Type B pancreatic cell (in vitro differentiated cells): Measurements from ENCODE around the gene LRMDA. TPM values are rescaled to one million over a fixed set of nuclear protein-coding genes. Genes with fewer than 3 reads are reported as not detected.
A peak's percentile ranks its signal among the peaks of the same experiment; 100 is the strongest.

ENCODE experiments used
- DNase-seq: peaks from one replicate; pipeline ENCODE4 v3.0.0; 2021; ENCODE audit warnings: mixed read lengths; ENCODE audit not compliant: unreplicated experiment; ENCODE audit errors: extremely low spot score
- H3K27ac Mint-ChIP-seq: 2 replicates; pipeline ENCODE4 v1.8.0; 2021; ENCODE audit warnings: mild to moderate bottlenecking, mixed read lengths
- H3K27me3 Mint-ChIP-seq: 2 replicates; pipeline ENCODE4 v1.8.0; 2021; ENCODE audit warnings: mixed read lengths
- H3K36me3 Mint-ChIP-seq: 2 replicates; pipeline ENCODE4 v1.8.0; 2021; ENCODE audit warnings: mixed read lengths
- H3K4me1 Mint-ChIP-seq: one replicate; pipeline ENCODE4 v1.8.0; 2021; ENCODE audit warnings: mixed read lengths; ENCODE audit not compliant: unreplicated experiment
- H3K4me3 Mint-ChIP-seq: 2 replicates; pipeline ENCODE4 v1.8.0; 2021; ENCODE audit warnings: mild to moderate bottlenecking, mixed read lengths
- H3K9me3 Mint-ChIP-seq: 2 replicates; pipeline ENCODE4 v1.8.0; 2021; ENCODE audit warnings: mixed read lengths
- total RNA-seq: library from RNA; stranded (reverse); gene quantifications from 2 replicates; pipeline ENCODE4 v1.2.1, GENCODE V29; 2021; ENCODE audit warnings: low replicate concordance
- TF ChIP-seq, protein P1 (sequence below): fragments of 200-600 bp; sonication (generic); conservative IDR thresholded peaks from 2 replicates; pipeline ENCODE4 v1.5.0; 2021; ENCODE audit warnings: antibody characterized with exemption, mild to moderate bottlenecking

The LRMDA gene
- total RNA-seq, 1 donor from 2014 or later, result 2.0 TPM

DNA sequence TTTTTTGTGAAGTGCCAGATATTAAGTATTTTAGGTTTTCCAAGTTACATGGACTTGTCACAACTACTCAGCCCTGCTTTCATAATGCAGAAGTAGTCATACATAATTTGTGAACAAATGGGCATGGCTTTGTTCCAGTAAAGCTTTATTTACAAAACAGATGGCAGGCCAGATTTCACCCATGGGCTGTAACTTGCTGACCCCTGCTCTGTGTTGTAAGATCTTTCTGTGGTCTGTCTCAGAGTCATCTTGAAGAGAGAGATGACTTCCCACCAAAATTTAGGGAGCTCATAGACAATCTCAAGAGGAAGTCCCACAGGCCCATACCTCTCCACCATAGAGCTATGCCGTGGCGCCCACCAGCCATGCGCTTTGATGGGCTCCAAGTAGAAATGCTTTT, 616.1 kb downstream of the LRMDA start:
- TF ChIP-seq, protein P1, sequence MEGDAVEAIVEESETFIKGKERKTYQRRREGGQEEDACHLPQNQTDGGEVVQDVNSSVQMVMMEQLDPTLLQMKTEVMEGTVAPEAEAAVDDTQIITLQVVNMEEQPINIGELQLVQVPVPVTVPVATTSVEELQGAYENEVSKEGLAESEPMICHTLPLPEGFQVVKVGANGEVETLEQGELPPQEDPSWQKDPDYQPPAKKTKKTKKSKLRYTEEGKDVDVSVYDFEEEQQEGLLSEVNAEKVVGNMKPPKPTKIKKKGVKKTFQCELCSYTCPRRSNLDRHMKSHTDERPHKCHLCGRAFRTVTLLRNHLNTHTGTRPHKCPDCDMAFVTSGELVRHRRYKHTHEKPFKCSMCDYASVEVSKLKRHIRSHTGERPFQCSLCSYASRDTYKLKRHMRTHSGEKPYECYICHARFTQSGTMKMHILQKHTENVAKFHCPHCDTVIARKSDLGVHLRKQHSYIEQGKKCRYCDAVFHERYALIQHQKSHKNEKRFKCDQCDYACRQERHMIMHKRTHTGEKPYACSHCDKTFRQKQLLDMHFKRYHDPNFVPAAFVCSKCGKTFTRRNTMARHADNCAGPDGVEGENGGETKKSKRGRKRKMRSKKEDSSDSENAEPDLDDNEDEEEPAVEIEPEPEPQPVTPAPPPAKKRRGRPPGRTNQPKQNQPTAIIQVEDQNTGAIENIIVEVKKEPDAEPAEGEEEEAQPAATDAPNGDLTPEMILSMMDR, result no peak
- H3K36me3 Mint-ChIP-seq, result peaks cover 4% of the 10 kb centered on the region
- no peak overlapping the region for H3K4me3 Mint-ChIP-seq
- DNase-seq, result no peak
- peaks cover 37% of the 10 kb centered on the region for H3K4me1 Mint-ChIP-seq
- H3K9me3 Mint-ChIP-seq, result peaks cover 15% of the 10 kb centered on the region
- peaks cover 58% of the 10 kb centered on the region for H3K27me3 Mint-ChIP-seq
- no peak overlapping the region for H3K27ac Mint-ChIP-seq

GRCh38 chr10:76049581-76050290, 618.3 kb downstream of the LRMDA start:
- Mint-ChIP-seq H3K9me3 (peaks cover 15% of the 10 kb centered on the region), H3K4me1 (peaks cover 48% of the 10 kb centered on the region), H3K36me3 (peaks cover 4% of the 10 kb centered on the region), H3K4me3 (no peak overlapping the region), H3K27ac (no peak overlapping the region), H3K27me3 (peaks cover 67% of the 10 kb centered on the region)
- no peak for DNase-seq
- TF ChIP-seq, protein P1, result no peak

- H3K36me3 Mint-ChIP-seq, result peaks cover 4% of the 10 kb centered on the region
- H3K27me3 Mint-ChIP-seq, result peaks cover 65% of the 10 kb centered on the region
- H3K4me1 Mint-ChIP-seq, result peaks cover 47% of the 10 kb centered on the region
- no peak overlapping the region for H3K4me3 Mint-ChIP-seq
- no peak for DNase-seq
- TF ChIP-seq, protein P1, result no peak
- H3K9me3 Mint-ChIP-seq, result peaks cover 15% of the 10 kb centered on the region
- no peak overlapping the region for H3K27ac Mint-ChIP-seq
Observed at GRCh38 chr10:76050291-76050625, 618.8 kb downstream of the LRMDA start.

GRCh38 chr10:76051007-76051936, 619.8 kb downstream of the LRMDA start:
- Mint-ChIP-seq H3K27me3 (peaks cover 55% of the 10 kb centered on the region), H3K9me3 (peaks cover 7% of the 10 kb centered on the region), H3K4me3 (peak overlapping the region; percentile 42), H3K27ac (peak overlapping the region; percentile 87), H3K4me1 (peaks cover 39% of the 10 kb centered on the region), H3K36me3 (peaks cover 4% of the 10 kb centered on the region)
- TF ChIP-seq, protein P1, result no peak
- no peak for DNase-seq

DNA sequence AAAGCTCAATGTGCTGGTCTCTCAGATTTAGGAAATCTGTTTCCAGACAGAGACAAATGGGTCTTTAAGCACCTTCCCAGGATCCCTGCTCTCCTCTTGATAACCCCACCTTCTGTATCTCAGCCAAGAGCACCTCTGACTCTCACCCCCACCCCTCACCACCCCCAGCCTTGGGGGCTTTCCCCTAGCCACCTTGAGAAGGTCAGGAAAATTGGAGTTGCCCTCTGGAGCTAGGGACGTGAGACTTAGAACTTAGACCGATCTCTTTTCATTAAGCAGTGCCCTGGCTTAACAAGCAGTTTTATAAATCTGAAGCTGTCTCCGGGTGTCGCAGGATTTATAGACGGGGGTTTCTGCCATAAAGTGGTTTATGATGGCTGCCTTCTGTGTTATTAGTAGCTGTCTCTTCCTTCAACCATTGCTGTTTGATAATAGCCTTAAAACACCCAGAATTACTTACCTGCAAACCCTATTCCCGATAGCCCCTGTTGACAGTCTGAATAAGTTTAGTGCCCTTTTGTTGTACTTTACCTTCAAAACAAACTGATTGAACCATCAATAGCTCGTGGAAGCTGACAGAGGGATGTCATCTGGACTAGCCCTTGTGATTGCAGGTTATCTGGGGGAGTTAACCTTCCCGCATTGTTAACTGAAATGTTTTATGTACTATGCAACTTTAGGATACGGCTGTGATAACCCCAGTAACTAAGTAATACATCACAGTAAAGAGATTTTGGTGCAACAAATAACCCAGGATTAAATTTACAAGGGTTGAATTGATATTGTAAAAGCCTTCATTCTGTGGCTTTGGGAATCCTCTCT, 621.5 kb downstream of the LRMDA start:
- Mint-ChIP-seq H3K4me3 (peak overlapping the region; percentile 22), H3K9me3 (peaks cover 8% of the 10 kb centered on the region), H3K27me3 (peaks cover 50% of the 10 kb centered on the region), H3K4me1 (peaks cover 39% of the 10 kb centered on the region), H3K27ac (no peak overlapping the region), H3K36me3 (peaks cover 8% of the 10 kb centered on the region)
- TF ChIP-seq, protein P1, result no peak
- no peak for DNase-seq
